Chondrocyte (in vitro differentiated cells): Measurements from ENCODE around the gene ZNHIT3. TPM values are rescaled to one million over a fixed set of nuclear protein-coding genes. Genes with fewer than 3 reads are reported as not detected.

ENCODE experiments used
- DNase-seq: peaks from one replicate; pipeline ENCODE4 v3.0.0; 2021; ENCODE audit warnings: mixed read lengths, low spot score
- H3K27ac Mint-ChIP-seq: one replicate; pipeline ENCODE4 v1.8.0; 2021; ENCODE audit warnings: mild to moderate bottlenecking, moderate library complexity, mixed read lengths; ENCODE audit not compliant: unreplicated experiment
- H3K27me3 Mint-ChIP-seq: 2 replicates; pipeline ENCODE4 v1.8.0; 2021; ENCODE audit warnings: low read depth, mixed read lengths
- H3K36me3 Mint-ChIP-seq: 2 replicates; pipeline ENCODE4 v1.8.0; 2021; ENCODE audit warnings: low read depth, mixed read lengths
- H3K4me1 Mint-ChIP-seq: 2 replicates; pipeline ENCODE4 v1.8.0; 2021; ENCODE audit warnings: low read depth, mild to moderate bottlenecking, mixed read lengths
- H3K4me3 Mint-ChIP-seq: one replicate; pipeline ENCODE4 v1.8.0; 2021; ENCODE audit warnings: mild to moderate bottlenecking, moderate library complexity, mixed read lengths; ENCODE audit not compliant: unreplicated experiment
- H3K9me3 Mint-ChIP-seq: 2 replicates; pipeline ENCODE4 v1.8.0; 2021; ENCODE audit warnings: low read depth, mixed read lengths
- CTCF ChIP-seq: fragments of 200-600 bp; sonication (generic); IDR thresholded peaks from 2 replicates; pipeline ENCODE4 v1.5.0; 2021; ENCODE audit warnings: antibody characterized with exemption, mild to moderate bottlenecking, moderate library complexity
- total RNA-seq: library from RNA; stranded (reverse); gene quantifications from 3 replicates; pipeline ENCODE4 v1.2.1, GENCODE V29; 2021

Gene ZNHIT3
- total RNA-seq, 1 donor from 2014 or later = 25.2 TPM

- Mint-ChIP-seq H3K27ac (no peak overlapping the region), H3K4me3 (no peak overlapping the region)
Observed at GRCh38 chr17:36540696-36541095, 54.2 kb downstream of the ZNHIT3 start.

DNA sequence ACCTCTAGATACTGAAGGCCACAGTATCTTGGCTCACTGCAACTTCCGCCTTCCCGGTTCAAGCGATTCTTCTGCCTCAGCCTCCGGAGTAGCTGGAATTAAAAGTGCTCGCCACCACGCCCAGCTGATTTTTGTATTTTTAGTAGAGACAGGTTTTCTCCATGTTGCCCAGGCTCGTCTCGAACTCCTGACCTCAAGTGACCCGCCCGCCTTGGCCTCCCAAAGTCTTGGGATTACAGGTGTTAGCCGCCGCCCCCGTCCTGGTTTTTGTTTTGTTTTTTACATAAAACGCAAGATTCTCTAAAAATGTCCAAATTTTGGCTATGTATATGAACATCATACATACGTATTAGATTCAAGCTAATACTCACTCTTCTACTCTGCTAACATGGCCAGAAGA is 56.3 kb downstream of the ZNHIT3 start:
- H3K27me3 Mint-ChIP-seq = no peaks in the 10 kb centered on the region
- H3K36me3 Mint-ChIP-seq = no peaks in the 10 kb centered on the region
- H3K4me3 Mint-ChIP-seq = no peak overlapping the region
- H3K27ac Mint-ChIP-seq = no peak overlapping the region
- TF ChIP-seq CTCF = no peak
- DNase-seq = no peak
- H3K9me3 Mint-ChIP-seq = no peaks in the 10 kb centered on the region
- peaks cover 25% of the 10 kb centered on the region for H3K4me1 Mint-ChIP-seq

More at GRCh38 chr17:36540696-36541095, 54.2 kb downstream of the ZNHIT3 start:
- Mint-ChIP-seq H3K9me3 (no peaks in the 10 kb centered on the region), H3K36me3 (no peaks in the 10 kb centered on the region), H3K27me3 (no peaks in the 10 kb centered on the region), H3K4me1 (peaks cover 15% of the 10 kb centered on the region)
- no peak for DNase-seq
- no peak for TF ChIP-seq CTCF

DNA sequence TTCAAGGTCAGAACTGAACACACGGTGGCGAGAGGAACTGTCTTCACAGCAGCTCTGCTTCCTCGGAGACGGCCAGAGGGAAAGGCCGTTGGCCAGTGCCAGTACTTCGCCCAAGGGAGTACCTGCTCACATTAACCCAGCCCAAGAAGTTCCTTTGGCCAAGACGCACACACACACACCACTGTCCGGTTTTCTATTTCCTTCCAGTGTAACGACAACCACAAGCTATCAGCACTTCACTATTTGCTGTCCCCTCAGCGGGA is 57.5 kb downstream of the ZNHIT3 start:
- no peak for DNase-seq
- peaks cover 38% of the 10 kb centered on the region for H3K4me1 Mint-ChIP-seq
- no peaks in the 10 kb centered on the region for H3K9me3 Mint-ChIP-seq
- peak; percentile 48 for TF ChIP-seq CTCF
- no peaks in the 10 kb centered on the region for H3K27me3 Mint-ChIP-seq
- H3K36me3 Mint-ChIP-seq = no peaks in the 10 kb centered on the region
- H3K4me3 Mint-ChIP-seq = peak overlapping the region; percentile 94
- peak overlapping the region; percentile 99 for H3K27ac Mint-ChIP-seq

DNA sequence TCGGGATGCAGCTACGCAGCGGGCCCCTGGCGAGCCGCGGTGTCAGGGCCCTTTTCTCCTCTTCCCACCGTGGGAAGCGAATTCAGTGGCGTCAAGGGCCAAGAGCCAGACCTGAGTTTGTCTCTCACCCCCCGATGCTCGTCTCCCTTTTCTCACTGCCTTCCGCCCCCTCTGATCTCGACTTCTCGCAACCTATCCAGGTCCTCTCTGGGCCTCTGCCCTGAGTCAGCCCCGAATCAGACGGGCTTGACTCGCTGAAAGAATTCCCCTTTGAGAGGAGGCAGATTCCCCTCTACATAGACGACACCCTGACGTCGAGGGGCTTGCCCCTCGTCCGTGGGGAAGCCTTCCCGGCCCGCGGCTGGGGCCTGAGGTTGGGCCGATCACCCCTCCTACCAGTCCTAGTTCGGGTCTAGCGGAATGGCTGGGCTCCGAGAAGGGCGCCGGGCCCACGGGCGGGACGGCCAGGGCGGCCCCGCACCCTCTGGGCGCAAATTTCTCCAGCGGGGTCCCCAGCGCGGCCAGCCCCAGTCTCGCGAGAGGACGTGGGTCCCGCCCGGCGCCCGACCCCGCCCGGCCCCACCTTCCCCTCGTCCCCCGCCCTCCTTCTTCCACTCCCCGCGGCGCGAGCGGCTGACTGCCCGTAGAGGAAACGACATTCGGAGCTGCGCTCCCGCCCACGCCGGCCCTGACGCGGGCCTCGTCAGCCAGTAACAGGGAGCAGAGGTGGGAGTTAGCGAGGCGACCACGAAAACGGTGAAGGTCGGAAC is 58.0 kb downstream of the ZNHIT3 start, which contains the start of gene GGNBP2:
Gene GGNBP2 (plus strand): TSS at position 613 of the 770 bp plus-strand sequence. CDS start 806 bp downstream, outside the sequence.
- Mint-ChIP-seq H3K4me1 (peaks cover 38% of the 10 kb centered on the region), H3K27ac (peak within 1 kb of the TSS; percentile 99), H3K4me3 (peak within 1 kb of the TSS; percentile 94), H3K36me3 (no peaks in the 10 kb centered on the region), H3K9me3 (no peaks in the 10 kb centered on the region), H3K27me3 (no peaks in the 10 kb centered on the region)
- TF ChIP-seq CTCF = no peak
- DNase-seq = peak; percentile 98

DNA sequence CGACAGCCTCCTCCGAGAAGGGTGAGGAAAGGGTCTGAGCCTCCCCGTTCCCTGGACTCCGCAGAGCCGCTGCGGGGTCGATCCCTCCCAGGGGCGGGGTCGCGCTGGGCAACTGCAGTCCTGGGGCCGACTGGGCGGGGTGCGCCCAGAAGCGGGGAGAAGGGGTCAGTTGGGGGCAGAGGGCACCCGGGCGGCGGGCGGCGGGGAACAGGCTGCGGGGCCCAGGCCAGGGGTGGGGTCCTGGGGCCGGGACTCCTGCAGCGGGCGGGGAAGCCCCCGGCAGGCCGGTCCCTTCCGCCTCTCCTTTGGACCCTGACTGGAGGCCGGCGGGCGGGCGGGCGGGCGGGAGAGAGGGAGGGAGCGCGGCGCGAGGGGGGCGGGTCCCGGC is 58.6 kb downstream of the ZNHIT3 start:
- H3K27me3 Mint-ChIP-seq = no peaks in the 10 kb centered on the region
- H3K4me3 Mint-ChIP-seq = peak overlapping the region; percentile 94
- no peaks in the 10 kb centered on the region for H3K9me3 Mint-ChIP-seq
- H3K4me1 Mint-ChIP-seq = peaks cover 39% of the 10 kb centered on the region
- no peak for DNase-seq
- H3K36me3 Mint-ChIP-seq = no peaks in the 10 kb centered on the region
- H3K27ac Mint-ChIP-seq = peak overlapping the region; percentile 99
- no peak for TF ChIP-seq CTCF

Other genes starting within 250 kb of the ZNHIT3 start
- 0.58 to 0.60 TPM in 2 of 3 replicates, not detected in the other for gene TBC1D3I, start 222.1 kb upstream of the ZNHIT3 start, total RNA-seq
- gene TBC1D3G, start 162.8 kb upstream of the ZNHIT3 start, total RNA-seq = not detected in 3 replicates
- gene TBC1D3H, start 98.2 kb upstream of the ZNHIT3 start, total RNA-seq = not detected in 3 replicates
- gene MYO19, start 48.2 kb downstream of the ZNHIT3 start, total RNA-seq = 51.5 to 75.6 TPM (median 52.6 TPM) in 3 replicates
- 10.5 to 15.4 TPM (median 11.0 TPM) in 3 replicates for gene PIGW, start 48.3 kb downstream of the ZNHIT3 start, total RNA-seq
- 62.7 to 70.8 TPM (median 68.2 TPM) in 3 replicates for gene GGNBP2, start 58.2 kb downstream of the ZNHIT3 start, total RNA-seq
- 4.2 to 7.0 TPM (median 5.1 TPM) in 3 replicates for gene DHRS11, start 105.2 kb downstream of the ZNHIT3 start, total RNA-seq
- 2.5 to 3.9 TPM (median 2.6 TPM) in 3 replicates for gene MRM1, start 114.9 kb downstream of the ZNHIT3 start, total RNA-seq